ENCODE data around the gene DUSP22. TPM values are rescaled to one million over a fixed set of nuclear protein-coding genes. Genes with fewer than 3 reads are reported as not detected.

Gene DUSP22
- polyA plus RNA-seq, 1 of the 3 experiments (the other 2 are of a cell fraction) = 6.8 TPM

GRCh38 chr6:310671-311070, 18.4 kb downstream of the DUSP22 start:
- no peak for DNase-seq
- Histone ChIP-seq H2AFZ (ENCODE audit: low read depth) (no peak overlapping the region), H3K9me2 (no peaks in the 10 kb centered on the region), H4K20me1 (ENCODE audit: insufficient read depth) (no peaks in the 10 kb centered on the region), H3K9me3 (no peaks in the 10 kb centered on the region), H3F3A (replicated peaks; ENCODE audit: insufficient read depth) (no peaks in the 10 kb centered on the region), H3K79me2 (ENCODE audit: insufficient read depth) (no peaks in the 10 kb centered on the region), H3K27ac (ENCODE audit: low read depth in 2 of 2, low read length in 1 of 2) (no peak overlapping the region), H3K4me2 (no peak overlapping the region), H3K4me1 (ENCODE audit: control insufficient read depth in 1 of 2, insufficient read depth in 2 of 2, low read depth in 1 of 2, low read length in 1 of 2) (no peaks in the 10 kb centered on the region; a peak in 1 of 4 replicates), H3K4me3 (ENCODE audit: low read depth in 2 of 2, low read length in 1 of 2) (no peak overlapping the region), H3K9ac (no peak overlapping the region), H3K36me3 (replicated peaks in 1 of 2; ENCODE audit: control insufficient read depth in 1 of 2, insufficient read depth in 2 of 2, low read length in 1 of 2) (no peaks in the 10 kb centered on the region), H3K27me3 (ENCODE audit: insufficient read depth) (peaks cover 18% of the 10 kb centered on the region; the same call in 1 of the 2 replicates)
- ChIA-PET POLR2A (no interaction called here), CTCF (interaction anchor here (1.3 kb wide), 1 partner anchor 15 kb away, joined by 3 read pairs; no protein-coding TSS in a partner anchor)
- TF ChIP-seq EZH2phosphoT487 (IDR thresholded peaks at IDR 0.05; ENCODE audit: borderline replicate concordance, low read depth) (no peak), POLR2AphosphoS5 (IDR thresholded peaks at IDR 0.05; ENCODE audit: low read depth, low read length) (no peak), RCOR1 (IDR thresholded peaks at IDR 0.05; ENCODE audit: low read length) (no peak), SMC3 (IDR thresholded peaks at IDR 0.05; ENCODE audit: low read depth, low read length) (no peak), SIN3A (IDR thresholded peaks at IDR 0.05; ENCODE audit: borderline replicate concordance, low read depth, low read length) (no peak), FOXM1 (IDR thresholded peaks at IDR 0.05; ENCODE audit: low read depth) (no peak), TEAD4 (IDR thresholded peaks at IDR 0.05; ENCODE audit: borderline replicate concordance, insufficient read depth) (no peak), JUND (IDR thresholded peaks at IDR 0.05) (no peak), ELF1 (IDR thresholded peaks at IDR 0.05) (no peak), EP300 (IDR thresholded peaks at IDR 0.05; ENCODE audit: borderline replicate concordance in 1 of 2, low read depth in 1 of 2, low read length in 1 of 2) (no peak), FOXJ3 (CRISPR knock-in tag; IDR thresholded peaks at IDR 0.05) (no peak), RAD21 (IDR thresholded peaks at IDR 0.05; ENCODE audit: low read length) (no peak), RFX5 (IDR thresholded peaks at IDR 0.05; ENCODE audit: low read length) (no peak), MAX (IDR thresholded peaks at IDR 0.05; ENCODE audit: low read depth) (no peak)
- TF ChIP-seq, protein P1, sequence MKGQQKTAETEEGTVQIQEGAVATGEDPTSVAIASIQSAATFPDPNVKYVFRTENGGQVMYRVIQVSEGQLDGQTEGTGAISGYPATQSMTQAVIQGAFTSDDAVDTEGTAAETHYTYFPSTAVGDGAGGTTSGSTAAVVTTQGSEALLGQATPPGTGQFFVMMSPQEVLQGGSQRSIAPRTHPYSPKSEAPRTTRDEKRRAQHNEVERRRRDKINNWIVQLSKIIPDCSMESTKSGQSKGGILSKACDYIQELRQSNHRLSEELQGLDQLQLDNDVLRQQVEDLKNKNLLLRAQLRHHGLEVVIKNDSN (IDR thresholded peaks at IDR 0.05; ENCODE audit: borderline replicate concordance, low read depth) = no peak
- TF ChIP-seq, protein P2, sequence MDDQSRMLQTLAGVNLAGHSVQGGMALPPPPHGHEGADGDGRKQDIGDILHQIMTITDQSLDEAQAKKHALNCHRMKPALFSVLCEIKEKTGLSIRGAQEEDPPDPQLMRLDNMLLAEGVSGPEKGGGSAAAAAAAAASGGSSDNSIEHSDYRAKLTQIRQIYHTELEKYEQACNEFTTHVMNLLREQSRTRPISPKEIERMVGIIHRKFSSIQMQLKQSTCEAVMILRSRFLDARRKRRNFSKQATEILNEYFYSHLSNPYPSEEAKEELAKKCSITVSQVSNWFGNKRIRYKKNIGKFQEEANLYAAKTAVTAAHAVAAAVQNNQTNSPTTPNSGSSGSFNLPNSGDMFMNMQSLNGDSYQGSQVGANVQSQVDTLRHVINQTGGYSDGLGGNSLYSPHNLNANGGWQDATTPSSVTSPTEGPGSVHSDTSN (IDR thresholded peaks at IDR 0.05) = no peak
- TF ChIP-seq, protein P3, sequence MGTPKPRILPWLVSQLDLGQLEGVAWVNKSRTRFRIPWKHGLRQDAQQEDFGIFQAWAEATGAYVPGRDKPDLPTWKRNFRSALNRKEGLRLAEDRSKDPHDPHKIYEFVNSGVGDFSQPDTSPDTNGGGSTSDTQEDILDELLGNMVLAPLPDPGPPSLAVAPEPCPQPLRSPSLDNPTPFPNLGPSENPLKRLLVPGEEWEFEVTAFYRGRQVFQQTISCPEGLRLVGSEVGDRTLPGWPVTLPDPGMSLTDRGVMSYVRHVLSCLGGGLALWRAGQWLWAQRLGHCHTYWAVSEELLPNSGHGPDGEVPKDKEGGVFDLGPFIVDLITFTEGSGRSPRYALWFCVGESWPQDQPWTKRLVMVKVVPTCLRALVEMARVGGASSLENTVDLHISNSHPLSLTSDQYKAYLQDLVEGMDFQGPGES (IDR thresholded peaks at IDR 0.05; ENCODE audit: low read depth, low read length) = no peak
- 48% methylated on average over 2 of the region's 2 CpGs for WGBS (ENCODE audit: low lambda C conversion rate)
